DND-41 (cell line): Measurements from ENCODE around the gene LIMD2.

Experiments used
- ATAC-seq: fragments of 200-7000 bp; cut with Tn5 transposase; 3 replicates; pipeline ENCODE4 v1.9.1; 2021; ENCODE audit warnings: low read depth; ENCODE audit not compliant: insufficient read depth
- DNase-seq: peaks from one replicate; pipeline ENCODE4 v3.0.0-alpha.2; 2020
- H2AFZ ChIP-seq: 2 replicates; pipeline ENCODE4 v1.6.0; 2012; ENCODE audit warnings: low read depth, low read length
- H3K27ac ChIP-seq: 2 replicates; pipeline ENCODE4 v1.5.1; 2012; ENCODE audit warnings: low read length, inconsistent platforms
- H3K27me3 ChIP-seq: fragments of 200-600 bp; sonication (generic); 2 replicates; pipeline ENCODE4 v1.6.0; 2012; ENCODE audit warnings: low read length, mild to moderate bottlenecking, inconsistent platforms; ENCODE audit not compliant: insufficient read depth, poor library complexity
- H3K36me3 ChIP-seq: 2 replicates; pipeline ENCODE4 v1.5.1; 2012; ENCODE audit warnings: low read length, inconsistent platforms; ENCODE audit not compliant: insufficient read depth
- H3K4me1 ChIP-seq: 2 replicates; pipeline ENCODE4 v1.5.1; 2012; ENCODE audit warnings: mild to moderate bottlenecking, low read length; ENCODE audit not compliant: insufficient read depth
- H3K4me2 ChIP-seq: 2 replicates; pipeline ENCODE4 v1.6.0; 2012; ENCODE audit warnings: mild to moderate bottlenecking, moderate library complexity, low read length, inconsistent platforms; ENCODE audit not compliant: insufficient read depth
- H3K4me3 ChIP-seq, 2 experiments: fragments of 200-600 bp in 1 of 2; shearing (Covaris generic) in 1 of 2; 2 replicates each; pipeline ENCODE4 v1.5.1; 2012 to 2016; ENCODE audit warnings: inconsistent platforms in 2 of 2, low read length in 2 of 2, mild to moderate bottlenecking in 2 of 2, low read depth in 1 of 2, moderate library complexity in 1 of 2
- H3K79me2 ChIP-seq: 2 replicates; pipeline ENCODE4 v1.6.0; 2012; ENCODE audit warnings: low read length, inconsistent platforms; ENCODE audit not compliant: insufficient read depth
- H3K9ac ChIP-seq: 2 replicates; pipeline ENCODE4 v1.6.0; 2012; ENCODE audit warnings: low read depth, mild to moderate bottlenecking, inconsistent platforms, low read length, moderate library complexity
- H3K9me3 ChIP-seq: 2 replicates; pipeline ENCODE4 v1.5.1; 2012; ENCODE audit warnings: low read length, moderate library complexity, mild to moderate bottlenecking, inconsistent platforms; ENCODE audit not compliant: insufficient read depth, severe bottlenecking
- H4K20me1 ChIP-seq: 2 replicates; pipeline ENCODE4 v1.6.0; 2012; ENCODE audit warnings: low read length; ENCODE audit not compliant: insufficient read depth
- CTCF ChIP-seq: IDR thresholded peaks from 2 replicates; pipeline ENCODE4 v1.5.1; 2012; ENCODE audit warnings: borderline replicate concordance, low read length, moderate library complexity, mild to moderate bottlenecking; ENCODE audit not compliant: poor library complexity, severe bottlenecking; ENCODE audit errors: extremely low read depth
- EZH2 ChIP-seq: IDR thresholded peaks from 3 replicates; pipeline ENCODE4 v1.6.1; 2012; ENCODE audit warnings: borderline replicate concordance, low read depth, mild to moderate bottlenecking, moderate library complexity, low read length, inconsistent platforms; ENCODE audit not compliant: severe bottlenecking

Gene LIMD2

GRCh38 chr17:63682441-63682840, 17.5 kb downstream of the LIMD2 start:
- Histone ChIP-seq H3K4me1 (no peaks in the 10 kb centered on the region), H3K36me3 (peaks cover 89% of the 10 kb centered on the region), H3K9ac (no peak overlapping the region), H3K9me3 (no peaks in the 10 kb centered on the region), H3K27ac (no peak overlapping the region), H4K20me1 (no peaks in the 10 kb centered on the region), H2AFZ (no peak overlapping the region), H3K27me3 (no peaks in the 10 kb centered on the region), H3K4me3 (no peak overlapping the region), H3K4me2 (no peak overlapping the region), H3K79me2 (0 out of 2 replicates have a peak, but pooled peaks cover 2% of the 10 kb centered on the region)
- DNase-seq (no peak), ATAC-seq (no peak)
- TF ChIP-seq CTCF (no peak), EZH2 (no peak)

- H2AFZ ChIP-seq, result no peak overlapping the region
These were observed 18.4 kb downstream of the LIMD2 start for GRCh38 chr17:63681530-63681929.

GRCh38 chr17:63680700-63681099, 19.2 kb downstream of the LIMD2 start:
- H3K4me2 ChIP-seq, result no peak overlapping the region

More at GRCh38 chr17:63681530-63681929, 18.4 kb downstream of the LIMD2 start:
- ATAC-seq, result no peak
- Histone ChIP-seq H3K4me2 (no peak overlapping the region), H3K4me3 (no peak overlapping the region), H3K9ac (no peak overlapping the region), H3K4me1 (no peaks in the 10 kb centered on the region), H3K27ac (no peak overlapping the region), H3K36me3 (peaks cover 95% of the 10 kb centered on the region), H4K20me1 (no peaks in the 10 kb centered on the region), H3K27me3 (no peaks in the 10 kb centered on the region), H3K9me3 (no peaks in the 10 kb centered on the region), H3K79me2 (0 out of 2 replicates have a peak, but pooled peaks cover 2% of the 10 kb centered on the region)
- no peak for DNase-seq
- TF ChIP-seq EZH2 (no peak), CTCF (no peak)

More at GRCh38 chr17:63680700-63681099, 19.2 kb downstream of the LIMD2 start:
- no peak for ATAC-seq
- H3K79me2 ChIP-seq, result 0 out of 2 replicates have a peak, but pooled peaks cover 2% of the 10 kb centered on the region
- H3K36me3 ChIP-seq, result peaks cover 95% of the 10 kb centered on the region
- H2AFZ ChIP-seq, result no peak overlapping the region
- H3K27ac ChIP-seq, result no peak overlapping the region
- no peaks in the 10 kb centered on the region for H4K20me1 ChIP-seq
- no peak overlapping the region for H3K9ac ChIP-seq
- no peak overlapping the region for H3K4me3 ChIP-seq
- DNase-seq, result no peak
- no peaks in the 10 kb centered on the region for H3K4me1 ChIP-seq
- no peaks in the 10 kb centered on the region for H3K9me3 ChIP-seq
- no peaks in the 10 kb centered on the region for H3K27me3 ChIP-seq
- TF ChIP-seq CTCF, result no peak
- TF ChIP-seq EZH2, result no peak
